GM18519 (cell line): ENCODE results near the gene C16orf90.
"Not testable (repeated sequence)": the region's sequence is repeated elsewhere in the genome, so short reads cannot be mapped to it uniquely, and the experiment has no call there.

ENCODE experiments used
- ATAC-seq: cut with Tn5 transposase; IDR thresholded peaks from one replicate; pipeline ENCODE4 v1.9.1; 2021; ENCODE audit warnings: mild to moderate bottlenecking, moderate library complexity; ENCODE audit not compliant: unreplicated experiment, low FRiP score

C16orf90 gene

GRCh38 chr16:3513892-3514583, 18.7 kb upstream of the C16orf90 start:
- no peak for ATAC-seq

DNA sequence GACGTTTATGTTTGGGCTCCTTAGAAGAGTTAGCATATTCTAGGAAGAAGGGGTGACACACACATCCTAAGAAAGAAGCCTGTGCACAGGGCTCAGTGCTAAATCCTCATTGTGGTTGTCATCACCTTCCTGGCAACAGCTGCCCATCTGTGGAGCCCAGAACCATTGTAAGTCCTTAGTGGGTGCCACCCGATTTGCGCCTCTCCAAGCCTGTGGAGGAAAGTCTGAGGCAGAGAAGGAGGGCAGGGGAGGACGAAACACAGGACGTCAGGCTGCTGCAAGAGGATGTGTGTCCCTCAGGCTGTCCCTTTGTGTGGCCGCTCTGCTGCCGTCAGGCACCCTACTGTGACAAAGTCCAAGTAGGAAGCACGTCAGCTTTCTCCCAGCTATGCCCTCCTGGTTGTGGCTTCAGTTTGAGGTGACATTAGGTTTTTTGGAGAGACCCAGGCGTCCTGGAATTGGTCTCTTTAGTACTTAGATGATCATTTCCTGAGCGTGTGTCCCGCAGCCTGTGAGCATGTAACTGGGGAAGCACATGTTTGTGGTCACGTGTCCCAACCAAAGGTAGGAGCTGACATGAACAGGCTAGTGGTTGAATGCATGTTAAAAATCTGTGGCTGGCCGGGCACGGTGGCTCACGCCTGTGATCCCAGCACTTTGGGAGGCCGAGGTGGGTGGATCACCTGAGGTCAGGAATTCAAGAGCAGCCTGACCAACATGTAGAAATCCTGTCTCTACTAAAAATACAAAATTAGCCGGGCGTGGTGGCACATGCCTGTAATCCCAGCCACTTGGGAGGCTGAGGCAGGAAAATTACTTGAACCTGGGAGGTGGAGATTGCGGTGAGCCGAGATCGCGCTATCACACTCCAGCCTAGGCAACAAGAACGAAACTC, 16.2 kb upstream of the C16orf90 start:
- no peak for ATAC-seq

- no peak for ATAC-seq
Measured at GRCh38 chr16:3510416-3510815, 15.1 kb upstream of the C16orf90 start.

GRCh38 chr16:3509470-3509928, 14.2 kb upstream of the C16orf90 start:
- no peak for ATAC-seq

DNA sequence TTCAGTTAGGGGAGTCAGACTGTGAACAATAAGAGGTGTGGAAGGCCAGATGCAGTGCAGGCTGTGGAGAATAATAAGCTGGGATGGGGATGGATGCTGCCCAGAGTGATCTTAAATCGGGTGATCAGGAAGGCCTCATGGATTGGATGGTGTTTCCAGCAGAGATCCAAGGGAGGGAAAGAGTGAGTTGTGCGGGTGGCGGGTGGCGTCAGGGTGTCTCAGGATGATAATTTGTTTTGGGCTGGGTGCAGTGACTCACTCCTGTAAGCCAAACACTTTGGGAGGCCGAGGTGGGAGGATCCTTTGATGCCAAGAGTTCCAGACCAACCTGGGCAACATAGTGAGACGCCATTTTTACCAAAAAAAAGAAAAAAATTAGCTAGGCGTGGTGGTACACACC, 13.4 kb upstream of the C16orf90 start:
- ATAC-seq: no peak

DNA sequence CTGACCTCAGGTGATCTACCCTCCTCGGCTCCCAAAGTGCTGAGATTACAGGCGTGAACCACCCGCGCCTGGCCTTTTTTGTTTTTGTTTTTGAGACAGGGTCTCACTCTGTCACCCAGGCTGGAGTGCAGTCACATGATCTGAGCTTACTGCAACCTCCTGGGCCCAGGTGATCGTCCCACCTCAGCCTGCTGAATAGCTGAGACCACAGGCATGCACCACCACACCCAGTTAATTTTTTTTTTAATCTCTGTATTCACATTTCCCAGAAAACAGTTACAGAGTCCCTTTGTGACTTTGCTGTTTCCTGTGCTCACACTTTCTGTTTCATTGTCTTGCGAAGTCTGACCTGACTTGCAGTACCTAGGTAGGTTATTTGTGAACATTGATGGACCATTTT, 8.2 kb upstream of the C16orf90 start:
- ATAC-seq: no peak

DNA sequence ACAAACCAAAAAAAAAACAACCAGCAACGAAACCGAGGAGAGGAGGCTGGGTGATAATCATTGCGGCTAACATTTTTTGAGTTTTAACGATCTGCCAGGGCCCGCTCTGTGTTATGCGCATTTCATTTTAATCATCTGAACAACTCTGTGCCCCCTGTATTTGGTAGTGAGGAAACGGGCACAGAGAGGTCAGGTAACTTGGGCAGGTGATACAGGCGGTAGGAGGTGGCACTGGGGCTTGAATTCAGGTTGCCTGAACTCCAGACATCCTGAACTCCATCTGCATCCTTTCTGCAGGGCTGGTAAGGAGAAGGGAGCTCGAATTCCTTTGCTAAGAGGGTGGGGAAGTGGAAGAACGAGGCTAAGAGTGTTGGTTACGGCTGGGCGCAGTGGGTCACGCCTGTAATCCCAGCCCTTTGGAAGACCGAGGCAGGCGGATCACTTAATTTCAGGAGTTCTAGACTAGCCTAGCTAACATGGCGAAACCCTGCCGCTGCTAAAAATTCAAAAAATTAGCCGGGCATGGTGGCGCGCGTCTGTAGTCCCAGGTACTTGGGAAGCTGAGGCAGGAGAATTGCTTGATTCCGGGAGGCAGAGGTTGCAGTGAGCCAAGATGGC, 6.6 kb upstream of the C16orf90 start:
- ATAC-seq: no peak

DNA sequence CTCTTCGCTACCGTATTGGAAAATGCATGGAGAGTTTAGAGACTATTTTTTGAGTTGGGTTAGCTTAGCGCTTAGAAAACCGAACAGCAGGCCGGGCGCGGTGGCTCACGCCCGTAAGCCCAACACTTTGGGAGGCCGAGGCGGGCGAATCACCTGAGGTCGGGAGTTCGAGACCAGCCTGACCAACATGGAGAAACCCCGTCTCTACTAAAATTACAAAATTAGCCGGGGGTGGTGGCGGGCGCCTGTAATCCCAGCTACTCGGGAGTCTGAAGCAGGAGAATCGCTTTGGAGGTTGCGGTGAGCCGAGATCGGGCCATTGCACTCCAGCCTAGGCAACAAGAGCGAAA, 6.1 kb upstream of the C16orf90 start:
- ATAC-seq: not testable (repeated sequence)

DNA sequence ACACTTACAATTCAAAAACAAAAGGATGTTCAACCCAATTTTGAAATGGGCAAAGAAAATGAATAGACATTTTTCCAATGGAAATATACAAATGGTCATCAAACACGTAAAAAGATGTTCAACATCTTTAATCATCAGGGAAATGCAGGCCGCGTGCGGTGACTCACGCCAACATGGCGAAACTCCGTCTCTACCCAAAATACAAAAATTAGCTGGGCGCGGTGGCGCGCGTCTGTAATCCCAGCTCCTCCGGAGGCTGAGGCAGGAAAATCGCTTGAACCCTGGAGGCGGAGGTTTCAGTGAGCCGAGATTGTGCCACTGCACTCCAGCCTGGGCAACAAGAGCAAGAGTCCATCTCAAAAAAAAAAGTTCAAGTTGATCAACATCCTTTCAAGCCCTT, 3.7 kb upstream of the C16orf90 start:
- ATAC-seq: no peak

- ATAC-seq: no peak
Measured at GRCh38 chr16:3497771-3498170, 2.5 kb upstream of the C16orf90 start.

DNA sequence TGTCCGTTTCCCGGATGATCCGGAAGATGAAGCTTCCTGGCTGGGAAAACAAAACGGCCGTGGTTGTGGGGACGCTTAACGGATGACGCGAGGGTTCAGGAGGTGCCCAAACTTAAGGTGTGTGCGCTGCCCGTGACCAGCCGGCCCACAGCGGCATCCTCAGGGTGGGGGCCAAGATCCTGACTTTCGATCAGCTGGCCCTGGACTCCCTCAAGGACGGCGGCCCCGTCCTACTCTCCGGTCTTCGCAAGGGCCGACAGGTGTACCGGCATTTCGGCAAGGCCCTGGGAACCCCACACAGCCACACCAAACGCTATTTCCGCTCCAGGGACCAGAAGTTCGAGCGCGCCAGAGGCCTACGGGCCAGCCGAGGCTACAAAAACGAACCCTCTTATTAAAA, 1.1 kb upstream of the C16orf90 start:
- no peak for ATAC-seq

- ATAC-seq: no peak
Measured at GRCh38 chr16:3494386-3494973, 809 bp downstream of the C16orf90 start.

- ATAC-seq: no peak
Measured at GRCh38 chr16:3492356-3492755, 2.9 kb downstream of the C16orf90 start.

DNA sequence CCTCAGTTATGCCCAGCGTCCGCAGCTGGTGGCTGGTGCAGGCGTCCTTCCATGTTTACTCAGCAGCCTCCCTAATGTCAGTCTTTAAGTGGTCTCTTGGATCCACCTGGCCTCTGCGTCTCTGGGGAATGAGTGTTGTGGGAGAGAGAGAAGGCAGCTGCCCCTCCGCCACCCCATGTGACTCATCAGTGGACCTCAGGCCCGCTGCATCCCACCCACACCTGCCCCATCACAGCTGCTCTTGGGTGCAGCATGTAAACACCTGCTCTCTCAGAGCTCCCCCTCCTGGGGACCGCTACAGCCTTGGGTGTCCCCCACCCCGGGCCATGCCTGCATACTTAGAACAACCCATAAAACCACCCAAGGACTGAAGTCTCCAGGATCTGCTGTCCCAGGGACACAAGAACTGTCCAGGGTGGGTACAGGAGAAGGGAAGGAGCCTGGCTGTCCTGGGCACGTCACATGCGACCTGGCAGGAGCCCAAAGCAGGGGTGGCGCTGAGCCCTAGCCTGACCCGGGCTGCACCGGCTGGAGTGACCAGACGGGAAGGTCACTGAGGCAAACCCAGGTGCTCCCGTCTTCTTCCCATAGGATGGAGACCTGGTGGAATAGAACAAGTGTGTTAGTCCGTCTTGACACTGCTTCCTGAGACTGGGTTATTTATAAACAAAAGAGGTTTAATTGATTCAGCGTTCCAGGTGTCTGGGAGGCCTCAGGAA, 4.2 kb downstream of the C16orf90 start:
- no peak for ATAC-seq

DNA sequence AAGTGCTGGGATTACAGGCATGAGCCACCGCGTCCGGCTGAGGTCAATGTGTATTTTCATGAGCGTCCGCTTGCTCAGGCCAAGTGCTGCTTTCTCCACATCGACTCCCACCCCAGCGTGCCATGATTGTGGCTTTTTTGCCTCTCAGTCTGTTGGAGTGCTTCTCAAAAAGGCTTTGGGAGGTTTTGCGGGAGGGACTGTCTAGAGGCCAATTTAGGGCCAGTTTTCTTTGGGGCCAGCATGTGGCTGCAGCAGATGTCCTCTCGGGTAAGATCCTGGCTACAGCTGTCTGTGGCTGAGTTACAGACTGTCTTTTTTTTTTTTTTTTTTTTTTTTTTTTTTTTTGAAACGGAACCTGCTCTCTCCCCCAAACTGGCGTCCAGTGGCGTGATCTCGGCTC, 6.5 kb downstream of the C16orf90 start:
- no peak for ATAC-seq

DNA sequence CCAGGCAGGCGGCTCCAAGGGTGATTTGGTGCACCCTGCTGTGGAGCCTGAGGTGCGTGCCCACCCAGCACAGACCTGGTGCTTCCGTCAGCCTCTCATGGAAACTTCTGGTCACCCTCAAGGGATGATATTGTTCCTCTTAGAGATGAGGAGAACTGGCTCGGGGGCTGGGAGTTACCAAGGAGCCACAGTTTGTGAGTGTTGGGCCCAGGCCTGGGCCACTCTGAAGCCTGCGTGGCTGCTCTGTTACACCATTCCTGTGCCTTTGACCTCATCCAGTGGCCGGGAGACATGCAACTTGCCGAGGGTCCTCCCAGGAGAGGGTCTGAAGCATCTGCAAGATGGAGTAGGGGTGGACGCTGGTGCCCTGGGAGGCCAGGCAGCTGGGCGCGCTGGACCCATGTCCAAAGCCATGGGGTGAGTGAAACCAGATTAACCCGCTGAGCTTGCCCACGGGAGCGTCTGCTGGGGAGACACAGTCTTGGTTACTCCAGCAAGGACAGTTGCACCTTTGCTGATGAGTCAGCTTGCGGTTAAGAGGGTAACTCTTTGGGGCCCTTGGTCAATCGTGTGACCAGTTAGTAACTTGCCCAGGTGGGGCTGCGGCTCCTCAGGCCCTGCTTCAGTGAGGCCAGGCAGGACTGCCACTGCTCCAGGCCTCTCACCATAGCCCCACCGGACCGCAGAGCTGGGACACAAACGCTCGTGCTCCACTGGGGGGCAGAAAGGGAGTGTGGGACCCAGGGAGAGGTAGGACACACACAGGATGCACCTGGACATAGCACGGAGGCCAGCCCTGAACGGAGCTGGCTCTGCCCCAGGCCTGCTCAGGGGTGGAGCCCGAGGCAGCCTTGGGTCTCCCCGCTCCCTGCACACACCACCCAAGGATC, 7.5 kb downstream of the C16orf90 start:
- ATAC-seq: no peak

GRCh38 chr16:3486506-3487215, 8.6 kb downstream of the C16orf90 start:
- ATAC-seq: no peak

GRCh38 chr16:3485821-3486505, 9.3 kb downstream of the C16orf90 start:
- ATAC-seq: no peak
